HG03064 (cell line): ENCODE results near the gene LRBA.

Experiments used
- ATAC-seq: cut with Tn5 transposase; IDR thresholded peaks from one replicate; pipeline ENCODE4 v1.9.1; 2021; ENCODE audit warnings: low read depth; ENCODE audit not compliant: unreplicated experiment

The LRBA gene

DNA sequence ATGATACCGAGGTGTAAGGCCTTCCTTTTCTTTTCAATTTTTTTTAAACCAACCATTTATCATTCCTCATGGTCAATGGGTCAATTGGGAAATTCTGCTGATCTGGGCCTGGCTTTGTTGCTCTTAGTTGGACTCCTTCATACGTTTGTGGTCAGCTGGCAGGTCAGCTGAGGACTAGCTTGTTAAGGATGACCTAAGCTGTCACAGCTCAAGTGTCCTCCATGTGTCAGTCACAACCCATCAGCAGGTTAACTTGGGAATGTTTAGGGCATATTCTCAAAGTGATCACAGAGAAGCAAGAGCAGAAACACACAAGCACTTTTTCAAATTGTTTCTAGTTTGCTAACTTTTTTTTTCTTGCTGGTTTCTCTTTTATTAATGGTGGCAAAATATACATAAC is 550.6 kb downstream of the LRBA start:
- no peak for ATAC-seq

DNA sequence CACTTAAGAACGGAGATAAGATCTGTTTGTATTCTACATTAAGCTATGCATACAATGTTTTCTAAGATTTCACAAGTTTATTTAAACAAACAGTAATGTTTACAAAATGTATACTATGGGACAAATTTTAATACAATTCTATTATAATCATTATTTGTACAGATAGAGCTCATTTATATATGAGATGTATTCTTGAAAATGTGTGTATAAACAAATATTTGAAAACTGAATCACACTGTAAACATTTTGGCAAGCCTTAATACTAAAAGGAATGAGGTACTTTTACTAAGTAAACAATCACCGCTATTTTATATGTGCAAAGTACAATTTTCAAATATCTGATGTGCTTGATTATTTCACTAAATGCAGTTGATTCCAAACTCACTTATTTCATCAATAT is 552.3 kb downstream of the LRBA start:
- no peak for ATAC-seq

DNA sequence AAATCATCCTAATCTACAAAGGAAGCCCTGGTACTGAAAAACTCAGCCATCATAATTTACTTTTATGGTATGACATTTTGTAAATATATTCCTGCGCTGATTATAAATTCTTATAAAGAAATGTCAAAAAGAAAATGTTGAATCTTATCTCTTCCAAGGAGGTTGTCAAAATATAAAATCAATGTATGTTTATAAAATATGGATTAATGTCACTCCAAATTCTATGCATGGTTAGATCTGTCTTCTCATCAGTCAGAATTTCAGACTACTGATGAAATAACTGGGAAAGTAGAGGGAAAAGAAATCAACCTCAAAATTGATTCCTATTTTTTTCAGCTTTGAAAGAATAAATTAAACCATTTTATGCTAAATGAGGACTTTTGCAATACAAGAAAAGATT is 553.1 kb downstream of the LRBA start:
- no peak for ATAC-seq

DNA sequence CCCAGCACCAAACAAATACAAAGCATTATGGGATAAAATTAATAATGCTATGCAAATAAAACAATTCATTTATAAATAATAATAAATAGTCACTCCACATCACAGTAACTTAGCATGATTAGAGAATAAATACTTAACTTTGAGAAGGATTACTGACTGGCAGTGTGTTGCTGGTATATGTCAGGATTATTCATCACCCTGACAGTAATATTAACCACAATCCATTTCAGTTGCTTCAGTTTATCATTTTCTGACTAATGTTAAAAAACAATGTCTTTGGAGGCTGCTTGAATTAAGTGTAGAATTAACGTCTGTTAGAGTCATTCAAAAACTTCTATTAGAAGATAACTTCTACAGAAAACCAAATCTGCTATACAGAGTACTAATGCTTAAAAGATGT is 557.3 kb downstream of the LRBA start:
- no peak for ATAC-seq

DNA sequence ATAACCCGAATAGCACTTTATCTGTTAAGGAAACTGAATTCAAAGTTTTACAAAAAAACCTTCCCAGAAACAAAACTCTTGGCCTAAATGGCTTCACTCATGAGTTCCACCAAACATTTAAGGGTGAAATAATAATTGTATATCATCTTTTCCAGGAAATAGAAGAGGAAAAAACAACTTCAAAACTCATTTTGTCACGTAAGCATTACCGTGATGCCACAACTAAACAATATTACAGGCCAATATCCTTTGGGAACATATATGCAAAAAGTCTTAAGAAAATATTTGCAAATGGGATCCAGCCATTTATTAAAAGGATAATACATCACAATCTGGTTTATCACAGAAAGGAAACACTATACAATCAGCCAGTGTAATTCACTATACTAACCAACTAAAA is 563.2 kb downstream of the LRBA start:
- ATAC-seq: no peak

DNA sequence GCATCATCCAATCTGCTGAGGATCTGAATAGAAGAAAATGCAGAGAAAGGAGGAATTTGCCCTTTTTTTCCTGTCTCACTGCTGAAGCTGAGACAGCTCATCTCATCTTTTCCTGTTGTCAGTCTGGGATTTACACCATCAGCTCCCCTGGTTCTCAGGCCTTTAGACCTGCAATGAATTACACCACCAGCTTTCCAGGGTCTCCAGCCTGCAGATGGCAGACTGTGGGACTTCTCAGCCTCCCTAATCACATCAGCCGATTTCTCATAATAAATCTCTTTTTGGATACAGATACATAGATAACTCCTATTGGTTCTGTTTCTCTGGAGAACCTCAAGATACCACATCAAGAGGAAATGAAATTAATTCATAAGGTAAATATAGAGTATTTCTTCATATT is 567.7 kb downstream of the LRBA start:
- no peak for ATAC-seq

DNA sequence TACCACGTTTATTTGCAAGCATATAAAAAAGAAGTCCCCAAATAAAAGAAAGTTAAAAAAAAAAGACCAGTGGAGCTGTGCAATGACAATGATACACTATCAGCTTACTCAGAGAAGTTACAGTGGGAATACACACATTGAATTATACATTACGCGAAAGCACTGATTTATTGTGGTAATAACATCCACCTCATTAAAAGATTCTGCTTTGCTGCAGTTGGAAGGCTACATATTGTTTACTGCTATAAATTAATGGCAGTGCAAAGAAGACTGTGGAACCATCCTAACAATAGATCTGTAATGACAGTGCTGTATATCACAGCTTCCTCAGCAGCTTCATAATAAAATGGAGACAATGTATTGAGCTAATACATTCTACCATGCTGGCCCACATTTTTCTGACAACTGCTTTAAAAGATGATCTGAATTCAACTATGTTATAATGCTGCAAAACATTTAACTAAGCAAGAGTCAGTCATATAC is 575.6 kb downstream of the LRBA start:
- ATAC-seq: no peak

DNA sequence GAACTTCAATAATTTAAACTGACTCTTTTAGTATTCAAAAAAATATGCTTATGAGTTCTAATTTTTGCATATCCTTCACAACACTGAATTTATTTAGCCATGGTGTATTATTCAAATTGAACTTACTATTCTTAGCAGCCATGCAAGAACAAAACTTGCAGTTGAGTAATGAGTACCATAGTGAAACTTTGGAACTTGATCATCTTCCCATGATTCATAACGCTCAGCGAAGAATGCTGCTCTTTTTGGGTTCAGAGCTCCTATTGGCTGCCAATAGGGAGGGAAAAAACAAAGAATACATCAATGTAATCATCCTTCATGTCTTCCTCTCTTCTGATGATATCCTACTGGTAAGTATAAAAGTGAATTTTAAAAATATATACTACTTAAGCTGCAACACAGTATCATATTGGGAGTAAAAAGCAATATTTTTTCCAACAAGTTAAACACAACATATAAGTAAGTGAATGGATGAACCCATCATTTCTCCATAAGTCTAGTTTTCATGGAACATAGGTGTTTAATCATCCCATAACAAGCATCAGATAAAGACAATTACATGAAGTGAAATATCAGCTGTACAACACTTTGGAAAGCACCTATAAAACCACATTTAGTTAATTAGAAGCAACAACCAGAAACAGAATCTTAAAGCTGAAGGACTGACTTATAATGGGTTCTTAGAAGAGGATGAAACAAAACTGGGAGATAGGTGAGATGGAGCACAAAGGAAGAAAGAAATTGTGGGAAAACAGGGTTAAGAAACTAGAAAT is 578.3 kb downstream of the LRBA start:
- no peak for ATAC-seq

DNA sequence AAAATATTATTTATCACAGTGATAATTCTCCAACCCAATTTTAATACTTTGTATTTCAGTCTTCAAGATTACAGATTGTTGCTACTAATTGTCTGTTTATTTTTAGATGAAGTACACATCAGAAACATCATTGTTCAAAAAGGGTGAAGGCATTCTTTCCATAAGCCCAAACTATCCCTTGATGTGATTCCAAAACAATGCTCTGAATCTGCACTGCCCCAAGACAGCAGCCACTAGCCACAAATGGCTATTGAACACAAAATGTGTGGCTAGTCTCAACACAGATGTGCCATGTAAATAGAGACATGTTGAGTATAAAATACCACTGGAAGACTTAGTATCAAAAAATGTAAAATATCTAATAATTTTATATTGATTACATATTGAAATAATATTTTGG is 583.9 kb downstream of the LRBA start:
- ATAC-seq: no peak

DNA sequence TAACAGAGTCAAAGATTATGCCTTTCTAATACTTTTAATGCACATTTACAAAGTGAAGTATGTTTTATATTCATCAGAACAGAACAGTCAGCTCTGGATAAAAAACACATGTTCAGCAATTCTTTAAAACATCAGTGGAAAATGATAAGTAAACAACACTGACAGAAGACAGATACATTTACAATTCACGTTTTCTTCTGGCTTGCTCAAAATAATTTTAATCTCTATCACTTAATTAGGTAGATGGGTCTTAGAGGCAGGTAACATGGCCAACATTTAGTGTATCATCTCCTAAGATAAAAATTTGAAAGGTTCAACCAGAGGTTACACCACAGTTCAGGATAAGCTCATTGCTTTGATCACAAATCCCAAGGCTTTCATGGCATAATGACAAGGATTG is 589.9 kb downstream of the LRBA start:
- ATAC-seq: no peak

DNA sequence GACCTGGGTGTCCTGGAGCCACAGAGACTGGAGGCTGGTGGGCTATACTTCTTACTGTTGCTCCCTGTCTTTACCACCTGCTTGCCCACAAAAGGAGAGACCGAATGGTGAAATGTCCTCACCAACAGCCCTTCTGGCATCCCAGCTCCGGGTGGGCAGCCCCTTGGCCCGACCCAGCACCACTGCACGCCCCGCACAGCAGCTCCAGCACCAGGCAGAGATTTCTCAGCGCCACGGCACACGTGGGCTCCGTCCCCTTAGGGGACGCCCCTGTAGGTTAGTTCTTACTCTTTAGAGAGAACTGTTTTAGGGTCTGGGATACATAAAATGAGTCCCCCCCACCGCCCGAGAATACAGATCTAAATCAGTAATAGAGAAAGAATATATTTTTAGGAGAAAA is 591.6 kb downstream of the LRBA start:
- no peak for ATAC-seq

DNA sequence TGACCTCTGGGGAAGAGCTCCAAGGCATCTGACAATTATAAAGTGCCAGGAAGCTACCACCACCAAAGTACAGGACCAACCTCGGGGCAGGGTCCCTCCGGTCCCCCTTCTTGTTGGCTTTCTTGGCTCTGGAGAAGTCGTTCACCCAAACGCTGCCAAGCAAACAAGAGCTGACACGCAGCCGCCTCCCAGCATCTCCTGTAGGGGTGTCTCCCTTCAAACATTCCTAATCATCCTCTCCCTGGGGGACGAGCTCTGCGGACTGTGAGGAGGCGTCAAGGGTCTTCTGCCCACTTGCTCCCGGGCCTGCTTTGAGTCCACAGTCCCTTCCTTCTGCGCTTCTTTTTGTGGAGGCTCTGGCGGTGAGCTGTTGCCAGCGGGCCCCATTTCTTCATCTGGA is 592.0 kb downstream of the LRBA start:
- ATAC-seq: no peak

DNA sequence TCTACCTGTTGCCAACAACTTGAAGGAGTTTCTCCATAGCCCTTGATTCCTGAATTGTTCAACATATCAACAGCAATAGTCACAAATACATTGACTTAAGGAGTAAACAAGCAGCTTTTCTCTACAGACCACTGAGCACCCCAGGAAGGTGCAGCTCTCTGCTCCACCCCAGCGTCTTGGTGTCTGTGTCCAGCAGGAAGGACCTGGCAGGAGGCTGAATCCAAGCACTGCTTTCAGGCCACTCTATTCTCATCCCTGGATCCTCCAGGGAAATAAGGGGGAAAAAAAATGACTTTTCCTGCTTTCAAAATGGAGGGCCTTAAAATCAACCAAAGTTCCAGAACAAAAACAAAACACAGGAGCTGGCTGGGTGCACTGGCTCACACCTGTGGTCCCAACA is 593.5 kb downstream of the LRBA start:
- ATAC-seq: no peak

DNA sequence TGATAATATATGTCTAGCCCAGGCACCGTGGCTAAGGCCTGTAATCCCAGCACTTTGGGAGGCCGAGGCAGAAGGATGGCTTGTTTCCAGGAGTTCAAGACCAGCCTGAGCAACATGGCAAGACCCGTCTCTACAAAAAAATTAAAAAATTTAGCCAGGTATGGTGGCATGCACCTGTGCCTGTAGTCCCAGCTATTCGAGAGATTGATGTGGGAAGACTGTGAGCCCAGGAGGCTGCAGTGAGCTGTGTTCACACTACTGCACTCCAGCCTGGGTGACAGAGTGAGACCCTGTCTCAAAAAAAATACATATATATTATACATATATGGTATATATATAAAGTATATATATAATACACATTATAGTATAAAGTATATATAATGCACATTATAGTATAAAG is 595.1 kb downstream of the LRBA start:
- ATAC-seq: no peak

DNA sequence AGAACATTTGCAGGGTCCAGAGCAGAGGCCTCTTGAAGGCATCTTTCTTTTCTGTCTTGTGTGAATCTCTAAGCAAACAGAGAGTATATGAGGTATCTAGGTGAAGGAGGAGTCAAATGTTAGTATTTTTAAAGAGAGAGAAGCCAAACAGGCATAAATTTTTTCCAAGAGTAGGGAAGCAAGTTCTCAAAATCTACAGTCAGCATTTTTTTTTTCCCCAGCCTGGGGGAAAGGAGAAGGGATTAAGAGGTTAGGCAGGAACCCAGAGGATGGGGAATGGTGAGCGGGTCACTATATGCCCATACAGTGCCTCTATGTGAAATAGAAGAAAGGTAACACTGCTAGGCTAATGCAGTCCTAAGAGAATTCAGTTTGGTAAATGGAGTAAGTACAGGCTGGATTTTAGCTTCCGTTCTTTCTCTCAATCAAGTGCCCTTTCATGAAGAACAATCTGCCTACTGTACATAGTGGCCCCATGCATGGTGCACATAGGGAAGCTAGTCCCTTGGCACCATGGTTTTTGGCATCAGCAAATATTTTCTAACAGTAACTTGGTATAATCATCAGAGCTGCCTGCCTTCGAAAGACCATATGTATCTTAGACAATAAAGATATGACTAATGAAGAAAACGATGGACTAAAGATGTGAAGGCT is 596.2 kb downstream of the LRBA start:
- no peak for ATAC-seq

DNA sequence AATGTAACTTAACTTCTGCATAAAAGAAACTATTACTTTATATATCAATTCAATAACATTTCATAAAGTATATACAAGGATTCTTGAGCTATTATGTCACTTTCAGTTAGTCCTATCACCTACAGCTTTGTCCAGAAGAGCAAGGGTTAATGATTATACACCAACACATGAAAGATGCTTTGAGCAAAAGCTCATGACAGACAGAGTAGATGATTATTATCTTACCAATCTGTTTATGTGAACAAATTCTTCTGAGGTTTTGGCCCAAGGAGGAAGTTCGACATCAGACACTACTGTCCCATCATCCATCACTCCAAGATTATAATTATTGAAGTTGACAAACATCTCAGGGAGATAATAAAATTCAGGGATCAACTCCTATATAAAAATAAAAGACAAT is 599.9 kb downstream of the LRBA start:
- ATAC-seq: no peak

DNA sequence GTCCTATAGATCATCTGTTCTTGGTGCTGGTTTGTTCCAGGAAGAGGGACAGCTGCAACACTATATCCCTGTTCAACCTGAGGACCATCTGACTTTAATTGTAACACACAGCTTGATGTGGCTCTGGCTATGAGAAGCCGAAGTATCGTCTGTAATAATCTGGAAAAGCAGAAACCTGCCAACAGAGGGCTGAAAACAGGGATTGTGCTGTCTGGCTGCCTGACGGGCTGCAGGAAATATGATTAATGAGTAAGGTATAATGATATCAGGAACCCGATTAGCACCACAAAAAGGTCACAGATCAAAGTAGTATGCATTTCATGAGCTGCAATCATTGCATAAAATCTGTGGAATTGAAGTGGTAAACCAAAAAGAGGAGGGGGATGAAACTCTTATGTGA is 603.6 kb downstream of the LRBA start:
- no peak for ATAC-seq

DNA sequence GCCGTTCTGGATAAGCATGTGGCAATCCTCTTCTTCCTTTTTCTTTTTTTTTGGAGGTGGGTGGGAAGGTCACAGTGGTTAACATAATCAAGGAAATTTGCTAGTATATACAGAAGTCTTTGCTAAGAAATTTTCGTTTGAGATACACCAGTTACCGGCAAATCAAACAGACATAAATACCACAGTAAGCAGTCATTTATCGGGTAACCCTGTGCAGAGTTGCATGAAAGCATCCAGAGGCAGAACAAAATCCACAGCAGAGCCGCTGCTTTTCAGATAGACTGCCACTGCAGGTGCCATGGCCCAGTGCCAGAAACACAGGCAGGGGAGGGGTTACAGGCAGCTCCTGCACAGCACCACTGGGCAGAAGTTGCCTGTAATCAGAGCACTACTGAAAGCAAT is 612.2 kb downstream of the LRBA start:
- ATAC-seq: no peak

DNA sequence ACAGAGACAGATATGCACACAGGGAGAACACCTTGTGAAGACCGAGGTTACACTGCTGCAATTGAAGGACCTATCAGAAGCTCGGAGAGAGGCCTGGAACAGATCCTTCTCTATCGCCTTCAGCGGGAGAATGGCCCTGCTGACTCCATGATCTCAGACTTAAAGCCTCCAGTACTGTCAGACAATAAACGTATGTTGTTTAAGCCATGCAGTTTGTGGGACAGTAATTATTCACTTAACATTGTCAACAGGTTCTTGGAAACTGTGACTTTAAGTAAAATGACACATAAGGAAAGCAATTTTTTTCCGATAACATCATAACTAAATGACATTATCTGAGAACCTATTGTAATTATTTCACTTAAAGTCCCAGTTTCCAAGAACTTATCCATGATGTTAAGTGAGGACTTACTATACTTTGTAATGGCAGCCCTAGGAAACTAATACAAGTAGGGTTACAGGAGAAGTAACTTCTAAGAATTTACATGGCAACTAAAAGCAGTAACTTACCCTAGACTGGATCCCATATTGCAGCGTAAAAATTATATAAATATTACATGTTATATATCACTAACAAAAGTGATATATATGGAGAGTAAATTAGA is 613.9 kb downstream of the LRBA start:
- no peak for ATAC-seq

DNA sequence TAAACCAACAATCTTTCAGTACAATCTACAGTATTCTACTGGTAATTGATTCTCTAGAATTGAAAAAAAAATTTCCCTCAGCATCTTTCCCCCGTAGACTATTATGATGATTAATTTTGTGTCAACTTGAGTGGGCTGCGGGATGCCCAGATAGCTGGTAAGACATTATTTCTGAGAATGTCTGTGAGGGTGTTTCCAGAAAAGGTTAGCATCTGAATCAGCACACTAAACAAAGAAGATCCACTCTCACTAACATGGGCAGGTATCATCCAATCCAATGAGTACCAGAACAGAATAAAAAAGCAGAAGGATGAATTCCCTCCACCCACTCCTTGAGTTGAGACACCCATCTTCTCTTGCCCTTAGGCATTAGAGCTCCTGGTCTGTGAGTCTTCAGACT is 619.2 kb downstream of the LRBA start:
- no peak for ATAC-seq

DNA sequence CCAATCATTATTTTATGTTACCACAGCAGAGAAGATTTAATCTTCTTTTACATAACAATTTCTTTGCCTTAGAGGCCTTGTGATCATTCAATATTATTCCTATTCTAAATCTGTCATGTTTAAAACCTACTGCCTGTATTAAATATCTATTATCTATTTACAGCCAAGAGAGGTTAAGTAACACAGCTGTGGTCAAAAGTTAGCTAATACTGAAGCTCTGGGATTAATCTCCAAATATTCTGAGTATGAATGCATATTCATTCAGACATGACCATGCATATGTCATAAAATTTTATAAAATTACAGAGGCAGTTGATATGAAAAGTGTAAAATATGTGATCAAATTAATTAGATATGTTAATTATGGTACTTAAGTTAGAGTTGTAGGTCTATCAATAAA is 621.0 kb downstream of the LRBA start:
- no peak for ATAC-seq

DNA sequence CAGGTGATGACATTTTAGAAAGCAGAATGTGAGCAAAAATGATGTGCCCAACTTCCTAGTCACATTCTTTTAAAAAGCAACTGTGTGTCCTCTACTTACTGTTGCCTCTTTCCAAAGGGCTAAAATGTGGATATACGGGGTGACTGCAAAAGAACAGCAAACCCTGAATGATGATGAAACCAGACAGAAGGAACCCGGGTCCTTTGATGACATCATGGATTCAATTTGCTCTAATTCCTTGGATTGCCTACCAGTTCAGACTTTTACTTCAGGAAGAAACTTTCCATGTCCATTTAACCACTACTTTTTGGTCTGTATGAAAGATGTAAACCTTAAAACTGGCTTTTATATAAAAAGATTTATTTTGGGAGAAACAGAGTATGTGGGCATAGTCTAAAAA is 624.0 kb downstream of the LRBA start:
- no peak for ATAC-seq
